Peyer's patch (tissue), 4 donors: ENCODE data around the gene PPP5C. TPM values are rescaled to one million over a fixed set of nuclear protein-coding genes. Genes with fewer than 3 reads are reported as not detected.

ENCODE experiments used
- DNase-seq, 3 donors: peaks; one replicate each; pipeline ENCODE4 v3.0.0-alpha.2; 2017 to 2019
- H3K27ac ChIP-seq, 4 donors: fragments of 200-600 bp; sonication (generic); one replicate each; pipeline ENCODE4 v1.5.1; 2016 to 2019
- H3K27me3 ChIP-seq, 2 donors: fragments of 200-600 bp; sonication (generic); one replicate each; pipeline ENCODE4 v1.5.1; 2019
- H3K36me3 ChIP-seq, 3 donors: fragments of 200-600 bp; sonication (generic); one replicate each; pipeline ENCODE4 v1.5.1; 2016 to 2019
- H3K4me1 ChIP-seq, 4 donors: fragments of 200-600 bp; sonication (generic); one replicate each; pipeline ENCODE4 v1.5.1; 2016 to 2019
- H3K4me3 ChIP-seq, 4 donors: fragments of 200-600 bp; sonication (generic); 1 replicate in 3 of 4; 2 replicates in 1 of 4; pipeline ENCODE4 v1.5.1; 2016 to 2019; ENCODE audit warnings: mild to moderate bottlenecking in 1 of 4
- H3K9me3 ChIP-seq, 4 donors: fragments of 200-600 bp; sonication (generic); one replicate each; pipeline ENCODE4 v1.5.1; 2016 to 2019; ENCODE audit warnings: mild to moderate bottlenecking in 1 of 4
- POLR2A ChIP-seq, 2 donors: fragments of 450-650 bp; IDR thresholded peaks; one replicate each; pipeline ENCODE4 v1.5.1; 2017; ENCODE audit warnings: antibody characterized with exemption in 2 of 2, mild to moderate bottlenecking in 2 of 2, moderate library complexity in 2 of 2
- total RNA-seq, 4 donors: library from RNA; depleted of rRNA; stranded (reverse); fragments of >200 nt; gene quantifications; one replicate each; pipeline ENCODE4 v1.1.0, GENCODE V29; 2016
- TF ChIP-seq, protein P1 (sequence below), 6 experiments: fragments of 450-650 bp in 4 of 6; fragments of 200-600 bp in 2 of 6; sonication (generic) in 1 of 6; IDR thresholded peaks; one replicate each; pipeline ENCODE4 v1.5.1; 2017 to 2019; ENCODE audit warnings: antibody characterized with exemption in 6 of 6, mild to moderate bottlenecking in 3 of 6, moderate library complexity in 1 of 6

The PPP5C gene
- total RNA-seq, 4 donors from 2014 or later = 68.8 to 214 (median 129) TPM

DNA sequence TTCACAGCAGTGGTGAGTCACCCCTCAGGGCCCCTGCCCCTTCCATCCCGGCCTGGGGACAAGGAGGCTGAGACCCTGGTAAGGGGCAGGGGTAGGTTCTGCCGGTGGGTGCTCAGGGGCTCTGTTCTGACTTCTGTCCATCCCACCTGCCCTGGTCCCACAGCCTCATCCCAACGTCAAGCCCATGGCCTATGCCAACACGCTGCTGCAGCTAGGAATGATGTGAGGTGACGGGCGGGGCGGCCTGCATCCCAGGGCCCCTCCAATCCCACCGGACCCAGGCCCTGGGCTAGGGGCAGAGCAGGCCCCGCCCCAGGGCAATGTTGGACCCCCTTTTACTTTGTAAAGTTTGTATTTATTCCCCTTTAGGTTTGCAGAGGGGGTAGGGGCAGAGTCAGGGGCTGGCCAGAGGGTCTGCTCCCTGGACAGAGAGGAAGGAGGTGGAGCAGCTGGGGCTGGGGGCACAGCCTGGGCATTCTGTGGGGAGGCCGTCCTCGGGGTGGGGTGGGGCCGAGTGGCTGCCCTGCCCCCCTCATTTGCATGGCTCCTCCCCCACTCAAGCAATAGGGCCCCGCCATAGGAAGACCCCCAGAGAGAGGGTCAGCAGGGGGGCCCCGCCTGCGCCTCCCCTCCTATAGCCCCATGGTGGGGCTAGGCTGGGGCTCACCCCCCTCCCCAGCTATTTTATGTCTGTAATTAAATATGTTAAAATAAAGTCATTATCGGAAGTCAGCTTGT lies 43.4 kb downstream of the PPP5C start:
- TF ChIP-seq POLR2A (IDR thresholded peaks at IDR 0.05) = no peak
- TF ChIP-seq, protein P1, sequence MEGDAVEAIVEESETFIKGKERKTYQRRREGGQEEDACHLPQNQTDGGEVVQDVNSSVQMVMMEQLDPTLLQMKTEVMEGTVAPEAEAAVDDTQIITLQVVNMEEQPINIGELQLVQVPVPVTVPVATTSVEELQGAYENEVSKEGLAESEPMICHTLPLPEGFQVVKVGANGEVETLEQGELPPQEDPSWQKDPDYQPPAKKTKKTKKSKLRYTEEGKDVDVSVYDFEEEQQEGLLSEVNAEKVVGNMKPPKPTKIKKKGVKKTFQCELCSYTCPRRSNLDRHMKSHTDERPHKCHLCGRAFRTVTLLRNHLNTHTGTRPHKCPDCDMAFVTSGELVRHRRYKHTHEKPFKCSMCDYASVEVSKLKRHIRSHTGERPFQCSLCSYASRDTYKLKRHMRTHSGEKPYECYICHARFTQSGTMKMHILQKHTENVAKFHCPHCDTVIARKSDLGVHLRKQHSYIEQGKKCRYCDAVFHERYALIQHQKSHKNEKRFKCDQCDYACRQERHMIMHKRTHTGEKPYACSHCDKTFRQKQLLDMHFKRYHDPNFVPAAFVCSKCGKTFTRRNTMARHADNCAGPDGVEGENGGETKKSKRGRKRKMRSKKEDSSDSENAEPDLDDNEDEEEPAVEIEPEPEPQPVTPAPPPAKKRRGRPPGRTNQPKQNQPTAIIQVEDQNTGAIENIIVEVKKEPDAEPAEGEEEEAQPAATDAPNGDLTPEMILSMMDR (IDR thresholded peaks at IDR 0.05) = no peak
- Histone ChIP-seq H3K4me1 (no peaks in the 10 kb centered on the region), H3K27me3 (no peaks in the 10 kb centered on the region), H3K9me3 (no peaks in the 10 kb centered on the region), H3K27ac (no peak overlapping the region), H3K4me3 (no peak overlapping the region), H3K36me3 (peaks cover 0 to 60% (median 0%) of the 10 kb centered on the region in 3 donors)
- no peak for DNase-seq

DNA sequence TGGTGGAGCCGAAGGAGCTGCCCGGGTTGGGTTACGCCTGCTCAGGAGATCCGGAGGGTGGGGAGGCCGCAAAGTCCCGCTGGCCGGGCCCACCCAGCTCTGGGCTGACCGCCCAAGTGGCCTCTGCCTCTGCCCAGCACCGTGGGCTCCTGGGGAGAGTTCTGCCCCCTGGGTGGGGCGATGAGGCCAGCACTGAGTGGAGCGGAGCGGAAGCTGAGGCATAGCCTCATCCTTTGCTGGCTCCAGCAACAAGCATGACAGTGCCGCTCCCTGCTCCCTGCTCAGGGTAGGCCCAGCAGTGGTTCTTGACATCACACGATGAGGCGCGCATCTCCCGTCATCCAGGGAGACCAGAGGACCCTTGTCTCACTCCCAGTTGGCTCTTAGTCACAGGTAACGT lies 44.0 kb downstream of the PPP5C start:
- no peak overlapping the region for H3K27ac ChIP-seq
- H3K36me3 ChIP-seq = peaks cover 0 to 55% (median 0%) of the 10 kb centered on the region in 3 donors
- no peak for DNase-seq

DNA sequence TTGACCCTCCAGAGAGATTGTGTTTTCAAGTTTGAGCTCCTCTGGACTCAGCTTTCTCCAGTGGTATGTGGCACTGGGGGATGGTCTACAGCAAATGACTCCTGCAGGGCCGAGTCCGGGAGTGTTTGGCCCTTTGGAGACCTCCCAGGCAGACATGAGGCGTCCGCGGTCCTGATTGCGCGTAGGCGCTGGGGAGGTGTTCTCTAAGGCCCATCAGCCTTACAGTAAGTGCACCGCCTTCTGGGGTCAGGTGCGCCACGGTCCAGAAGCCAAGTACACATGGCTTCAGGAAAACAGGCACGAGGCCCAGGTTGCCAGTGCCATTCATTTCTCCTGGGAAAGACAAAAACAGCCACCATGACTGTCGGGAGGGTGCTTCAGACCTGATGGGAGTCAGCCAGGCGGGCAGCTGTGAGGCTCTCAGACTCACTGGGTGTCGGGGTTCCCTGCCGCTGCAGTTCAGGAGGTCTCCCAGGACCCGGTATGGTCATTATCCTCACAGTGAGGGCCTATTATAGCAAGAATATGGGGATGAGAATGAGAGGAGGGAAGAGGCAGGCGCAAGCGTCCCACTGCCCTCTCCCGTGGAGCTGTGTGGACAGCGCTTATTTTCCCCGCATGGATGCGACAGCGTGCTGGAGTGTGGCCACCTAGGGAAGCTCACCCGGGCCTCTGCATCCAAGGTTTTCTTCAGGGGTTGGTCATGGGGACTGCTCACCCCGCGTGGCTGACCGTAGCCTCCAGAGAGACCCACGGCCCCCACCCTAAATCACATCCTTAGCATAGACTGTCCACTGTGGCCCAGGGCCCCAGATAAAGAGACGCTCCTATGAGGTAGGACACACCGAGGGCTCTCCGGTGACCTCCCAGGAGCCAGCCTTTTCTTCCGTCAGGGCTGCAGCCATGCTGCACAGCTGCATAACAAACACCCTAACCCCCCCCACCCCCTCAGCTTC lies 44.7 kb downstream of the PPP5C start:
- Histone ChIP-seq H3K4me3 (no peak overlapping the region), H3K9me3 (no peaks in the 10 kb centered on the region), H3K27me3 (no peaks in the 10 kb centered on the region), H3K27ac (no peak overlapping the region), H3K36me3 (peaks cover 0 to 49% (median 0%) of the 10 kb centered on the region in 3 donors), H3K4me1 (no peaks in the 10 kb centered on the region)
- no peak for DNase-seq
- no peak for TF ChIP-seq POLR2A (IDR thresholded peaks at IDR 0.05)
- TF ChIP-seq, protein P1 (IDR thresholded peaks at IDR 0.05) = no peak

More for the DNA sequence above, 44.0 kb downstream of the PPP5C start:
- H3K4me3 ChIP-seq = no peak overlapping the region
- TF ChIP-seq, protein P1 (IDR thresholded peaks at IDR 0.05) = no peak
- TF ChIP-seq POLR2A (IDR thresholded peaks at IDR 0.05) = no peak
- no peaks in the 10 kb centered on the region for H3K9me3 ChIP-seq
- no peaks in the 10 kb centered on the region for H3K4me1 ChIP-seq
- H3K27me3 ChIP-seq = no peaks in the 10 kb centered on the region

DNA sequence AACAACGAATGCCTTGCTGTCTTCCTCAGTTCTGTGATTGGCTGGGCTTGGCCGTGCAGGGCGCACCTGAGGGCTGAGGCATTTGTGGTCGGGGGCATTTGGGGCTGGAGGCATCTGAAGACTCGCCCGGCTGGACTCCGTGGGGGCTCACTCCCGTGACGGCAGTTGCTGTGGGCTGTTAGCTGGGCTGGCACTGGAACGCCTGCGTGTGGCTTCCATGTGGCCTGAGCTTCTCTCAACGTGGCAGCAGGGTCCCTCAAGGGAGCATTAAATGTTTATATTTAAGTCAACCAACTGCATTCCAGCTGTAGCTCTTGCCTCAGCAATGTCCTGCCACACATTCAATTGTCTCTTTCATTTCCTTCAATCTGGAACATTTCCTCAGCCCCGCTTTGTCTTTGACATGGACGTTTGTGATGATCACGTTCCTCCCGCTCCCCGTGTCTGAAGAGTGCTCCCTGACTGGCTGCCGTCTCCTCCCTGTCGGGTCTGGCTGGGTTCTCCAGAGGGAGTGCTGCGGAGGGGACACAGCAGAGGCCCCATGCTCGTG lies 45.4 kb downstream of the PPP5C start:
- Histone ChIP-seq H3K27ac (no peak overlapping the region), H3K4me3 (no peak overlapping the region), H3K4me1 (no peaks in the 10 kb centered on the region), H3K36me3 (peaks cover 0 to 42% (median 0%) of the 10 kb centered on the region in 3 donors), H3K9me3 (no peaks in the 10 kb centered on the region), H3K27me3 (no peaks in the 10 kb centered on the region)
- TF ChIP-seq POLR2A (IDR thresholded peaks at IDR 0.05) = no peak
- TF ChIP-seq, protein P1 (IDR thresholded peaks at IDR 0.05) = no peak
- DNase-seq = no peak

DNA sequence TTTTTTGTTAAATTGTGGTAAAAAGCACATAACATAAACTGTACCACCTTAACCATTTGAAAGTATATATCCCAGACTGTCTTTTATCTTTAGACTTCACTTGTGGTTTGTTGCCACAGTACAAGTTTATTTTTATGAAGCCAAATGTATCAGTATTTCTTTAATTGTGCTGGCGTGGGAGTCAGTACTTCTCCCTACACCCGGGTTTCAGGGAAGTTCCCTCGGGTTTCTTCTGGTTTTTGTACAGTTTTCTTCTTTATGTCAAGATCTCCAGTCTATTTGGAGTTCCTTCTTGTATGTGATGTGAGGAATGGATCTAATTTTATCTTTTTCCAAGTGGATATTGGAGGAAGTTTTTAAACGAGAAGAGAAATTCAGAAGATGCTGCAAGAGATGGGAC lies 46.0 kb downstream of the PPP5C start:
- H3K9me3 ChIP-seq = no peaks in the 10 kb centered on the region
- no peak for DNase-seq
- no peak overlapping the region for H3K27ac ChIP-seq
- no peaks in the 10 kb centered on the region for H3K4me1 ChIP-seq
- no peak overlapping the region for H3K4me3 ChIP-seq
- TF ChIP-seq POLR2A (IDR thresholded peaks at IDR 0.05) = no peak
- TF ChIP-seq, protein P1 (IDR thresholded peaks at IDR 0.05) = no peak
- no peaks in the 10 kb centered on the region for H3K27me3 ChIP-seq
- peaks cover 0 to 37% (median 0%) of the 10 kb centered on the region in 3 donors for H3K36me3 ChIP-seq
